HG02981 (cell line): Measurements from ENCODE around the gene MORC2.

ENCODE experiments used
- ATAC-seq: cut with Tn5 transposase; IDR thresholded peaks from one replicate; pipeline ENCODE4 v1.9.1; 2021; ENCODE audit warnings: mild to moderate bottlenecking, moderate library complexity; ENCODE audit not compliant: unreplicated experiment

The MORC2 gene

DNA sequence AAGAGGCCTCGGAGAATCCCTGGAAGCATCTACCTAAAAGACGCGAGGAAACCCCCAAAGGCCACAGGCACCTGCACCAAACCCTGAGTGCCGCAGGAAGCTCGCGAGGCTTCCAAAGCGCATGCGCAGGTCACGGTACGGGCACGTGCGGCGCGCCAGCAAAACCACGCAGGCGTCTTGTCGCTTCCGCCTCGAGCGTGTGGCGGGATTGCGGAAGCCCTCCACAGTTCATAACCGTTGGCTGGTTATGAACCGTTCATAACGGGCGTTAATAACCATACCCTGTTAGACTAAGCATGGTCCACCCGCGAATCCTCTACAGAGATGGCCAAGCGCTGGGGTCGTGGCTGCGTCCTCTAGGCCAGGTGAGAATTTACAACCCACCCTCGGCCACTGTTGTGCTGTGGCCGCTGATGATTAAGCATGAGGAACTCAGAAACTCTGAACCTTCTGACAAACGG is 46.4 kb downstream of the MORC2 start:
- ATAC-seq: peak; percentile 66

DNA sequence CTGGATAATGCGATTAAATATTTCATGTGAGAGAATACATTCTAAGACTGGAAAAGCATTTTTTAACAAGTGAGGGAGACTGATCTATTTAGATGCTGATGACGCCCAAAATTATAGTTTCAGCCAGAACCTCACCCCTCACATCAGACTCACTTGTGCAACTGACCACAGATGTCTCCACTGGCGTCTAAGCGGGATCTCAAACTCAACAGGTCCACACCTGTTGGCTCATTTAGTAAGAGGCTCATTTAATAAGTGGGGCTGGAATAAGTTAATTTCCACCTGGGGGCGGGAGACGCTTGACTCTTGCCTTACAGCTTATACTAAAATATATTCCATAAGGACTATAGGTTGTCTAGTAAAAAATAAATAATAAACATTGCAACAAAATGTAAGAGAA is 47.5 kb downstream of the MORC2 start:
- no peak for ATAC-seq

DNA sequence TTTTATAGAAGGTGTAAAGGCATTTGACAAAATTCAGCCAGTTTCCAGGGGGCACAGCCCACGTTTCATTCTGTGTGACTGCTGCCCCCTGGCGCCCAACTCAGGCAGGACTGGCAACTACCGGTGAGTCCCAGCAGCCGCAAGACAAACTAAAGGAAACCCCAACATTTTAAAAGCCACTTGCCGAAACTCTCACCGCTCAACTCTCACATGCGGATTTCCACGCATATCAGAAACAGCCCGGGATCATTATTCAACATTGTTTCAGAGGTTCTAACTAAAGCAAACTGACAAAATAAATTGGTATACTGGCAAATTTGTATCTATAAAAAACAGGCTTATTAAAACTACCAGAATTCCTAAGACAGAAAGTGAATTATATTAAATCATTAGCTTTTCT is 48.2 kb downstream of the MORC2 start:
- no peak for ATAC-seq

DNA sequence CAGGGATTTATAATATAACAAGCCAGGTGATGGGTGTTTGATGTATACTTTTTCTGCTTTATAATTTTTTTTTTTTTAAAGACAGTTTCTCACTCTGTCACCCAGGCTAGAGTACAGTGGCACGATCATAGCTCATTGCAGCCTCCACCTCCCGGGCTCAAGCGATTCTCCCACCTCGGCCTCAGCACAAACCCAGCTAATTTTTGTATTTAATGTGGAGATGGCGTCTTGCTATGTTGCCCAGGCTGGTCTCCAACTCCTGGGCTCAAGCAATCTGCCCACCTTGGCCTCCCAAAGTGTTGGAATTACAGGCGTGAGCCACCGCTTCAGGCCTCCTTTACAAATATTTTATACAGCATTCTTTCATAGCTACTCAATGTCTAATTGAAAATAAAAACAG is 48.6 kb downstream of the MORC2 start:
- no peak for ATAC-seq

DNA sequence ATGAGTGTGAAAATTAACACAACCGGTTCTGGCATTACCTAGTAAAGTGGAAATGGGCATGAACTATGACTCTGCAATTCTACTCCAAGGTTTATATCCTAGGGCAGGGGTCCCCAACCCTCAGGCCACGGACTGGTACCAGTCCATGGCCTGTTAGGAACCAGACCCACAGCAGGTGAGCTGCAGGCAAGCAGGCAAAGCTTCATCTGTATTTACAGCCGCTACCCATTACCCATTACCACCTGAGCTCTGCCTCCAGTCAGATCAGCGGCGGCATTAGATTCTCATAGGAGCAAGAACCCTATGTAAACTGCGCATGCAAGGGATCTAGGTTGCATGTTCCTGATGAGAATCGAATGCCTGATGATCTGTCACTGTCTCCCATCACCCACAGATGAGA is 49.8 kb downstream of the MORC2 start:
- no peak for ATAC-seq

DNA sequence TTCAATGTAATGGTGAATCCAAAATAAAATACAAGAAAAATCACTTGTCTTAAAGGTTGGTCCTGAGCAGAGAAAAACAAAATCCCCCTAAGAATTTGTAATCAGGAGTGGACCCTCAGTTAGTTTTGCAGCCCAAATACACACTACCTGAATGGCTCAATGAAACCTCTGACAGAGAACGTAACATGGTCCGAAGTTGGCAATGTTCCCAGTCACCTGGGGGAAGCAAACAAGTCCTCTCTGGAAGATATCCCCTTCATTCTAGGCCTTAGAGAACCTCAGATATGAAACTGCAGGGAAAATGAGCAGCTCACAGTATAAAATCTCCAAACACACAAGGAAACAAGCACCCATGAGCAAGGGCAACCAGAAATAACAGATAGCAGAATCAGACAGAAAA is 58.2 kb downstream of the MORC2 start:
- ATAC-seq: no peak

DNA sequence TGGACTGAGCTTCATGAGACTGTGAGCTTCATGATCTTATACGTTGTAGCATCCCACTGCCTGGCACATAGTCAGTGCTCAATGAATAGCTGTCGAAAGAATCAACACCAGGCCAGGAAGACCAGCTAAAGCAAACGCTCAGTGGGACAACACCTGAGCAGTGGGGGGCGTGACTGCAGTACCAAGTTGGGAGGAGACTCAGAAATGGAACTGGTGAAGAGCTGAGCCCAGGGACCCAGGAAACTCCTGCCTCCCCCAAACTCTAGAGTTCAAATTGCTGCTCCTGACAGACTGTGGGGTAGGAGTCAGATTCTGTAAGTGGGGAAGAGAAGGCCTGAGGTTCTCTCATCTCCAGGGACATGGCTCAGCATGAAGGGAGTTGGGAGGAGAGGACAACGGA is 59.3 kb downstream of the MORC2 start:
- ATAC-seq: no peak

DNA sequence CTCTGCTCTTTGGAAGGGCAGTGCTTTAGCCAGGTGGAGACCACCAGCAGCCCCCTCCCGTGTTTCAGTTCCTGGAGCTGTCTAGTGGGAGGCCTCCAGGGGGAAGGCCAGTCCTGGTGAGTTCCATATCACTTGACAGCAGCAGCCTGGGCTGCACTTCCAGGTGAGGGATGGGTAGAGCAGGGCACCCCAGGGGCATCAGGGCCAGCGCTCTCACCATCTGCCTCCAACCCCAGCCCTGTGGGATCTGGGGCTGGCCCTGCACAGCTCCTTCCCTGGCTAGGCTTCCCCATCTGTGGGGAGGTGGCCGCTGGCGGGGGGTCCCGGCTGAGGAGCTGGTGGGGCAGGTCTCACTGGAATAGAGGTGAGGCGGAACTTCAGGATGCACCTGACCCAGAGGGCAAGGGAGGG is 60.5 kb downstream of the MORC2 start:
- ATAC-seq: no peak

DNA sequence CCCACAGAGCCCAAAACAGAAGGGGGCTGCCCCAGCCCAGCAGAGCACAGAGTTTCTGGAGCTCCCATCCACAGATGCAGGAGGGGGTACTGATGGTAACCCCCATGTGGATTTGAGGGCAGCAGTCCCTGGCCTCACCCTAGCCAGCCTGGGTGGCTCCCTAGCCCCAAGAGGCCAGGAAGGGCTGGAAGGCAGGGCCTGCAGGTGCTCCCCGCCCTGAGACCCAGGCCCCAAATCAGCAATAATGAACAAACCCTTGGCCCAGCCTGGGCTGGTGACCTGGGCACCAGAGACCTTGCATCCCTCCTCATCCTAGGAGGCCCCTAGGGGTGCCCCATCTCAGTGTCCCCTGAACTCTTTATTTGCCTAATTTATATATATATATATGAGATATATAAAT is 61.6 kb downstream of the MORC2 start:
- ATAC-seq: no peak

DNA sequence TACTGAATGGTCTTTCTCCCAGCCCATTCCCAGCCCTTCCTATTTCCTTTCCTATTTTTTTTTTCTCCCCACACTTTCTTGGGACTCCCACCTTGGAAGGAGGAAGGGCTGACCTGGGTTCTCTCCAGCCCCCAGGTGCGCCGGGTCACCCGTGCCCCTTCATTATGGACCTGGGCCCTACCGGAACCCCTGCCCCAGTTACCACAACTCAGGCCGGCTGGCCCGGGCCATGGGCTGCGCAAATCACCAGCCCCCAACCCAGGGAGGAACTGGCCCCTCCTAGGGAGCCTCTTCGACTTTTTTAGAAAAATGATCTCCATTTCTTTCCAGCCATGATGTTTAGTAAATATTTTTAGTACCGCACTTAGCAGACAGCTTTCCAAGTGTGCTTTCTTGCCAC is 62.2 kb downstream of the MORC2 start:
- ATAC-seq: no peak

DNA sequence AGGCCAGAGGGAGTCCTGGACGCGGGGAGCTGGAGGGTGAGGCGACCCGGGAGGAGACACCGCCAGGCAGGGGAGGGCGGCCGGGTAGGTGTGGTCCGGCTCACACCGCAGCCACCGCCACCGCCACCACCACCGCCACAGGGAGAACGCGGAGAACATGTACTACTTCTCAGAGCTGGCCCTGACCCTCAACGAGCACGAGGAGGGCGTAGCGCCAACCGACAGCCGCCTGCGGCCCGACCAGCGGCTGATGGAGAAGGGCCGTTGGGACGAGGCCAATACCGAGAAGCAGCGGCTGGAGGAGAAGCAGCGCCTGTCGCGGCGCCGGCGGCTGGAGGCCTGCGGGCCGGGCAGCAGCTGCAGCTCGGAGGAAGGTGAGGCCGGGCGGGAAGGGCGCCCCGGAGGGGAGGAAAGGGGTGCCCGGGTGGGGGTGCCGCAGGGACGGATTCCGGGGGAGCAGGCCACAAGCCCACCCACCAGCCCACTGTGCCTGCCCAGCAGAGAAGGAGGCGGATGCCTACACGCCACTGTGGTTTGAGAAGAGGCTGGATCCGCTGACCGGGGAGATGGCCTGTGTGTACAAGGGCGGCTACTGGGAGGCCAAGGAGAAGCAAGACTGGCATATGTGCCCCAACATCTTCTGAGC is 62.8 kb downstream of the MORC2 start:
- ATAC-seq: no peak

DNA sequence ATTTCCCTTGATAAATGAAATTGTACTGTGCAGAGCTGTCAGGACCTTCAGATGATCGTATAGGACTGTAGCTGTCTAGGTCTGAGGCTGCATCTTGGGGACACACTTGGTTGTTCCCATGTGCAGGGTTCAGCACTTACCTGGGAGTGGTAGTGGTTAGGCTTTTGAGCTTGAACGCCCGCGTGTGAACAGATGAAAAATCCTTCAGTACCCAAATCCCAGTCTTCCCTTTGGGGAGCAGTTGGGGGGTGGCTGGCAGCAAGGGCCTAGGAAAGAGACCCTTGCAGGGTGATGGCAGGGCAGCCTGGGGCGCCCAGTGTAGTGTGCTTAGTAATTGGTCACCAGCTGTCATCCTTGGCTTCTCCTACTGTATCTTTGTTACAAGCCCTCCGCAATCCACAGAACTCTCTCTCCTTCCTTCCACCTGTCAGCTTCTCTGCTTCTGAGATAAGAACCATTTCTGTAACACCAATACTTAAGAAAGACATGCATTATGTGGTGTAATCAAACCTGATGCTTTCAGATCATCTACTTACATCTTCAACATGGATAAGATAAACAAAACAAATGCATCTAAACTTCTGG is 64.6 kb downstream of the MORC2 start:
- no peak for ATAC-seq

DNA sequence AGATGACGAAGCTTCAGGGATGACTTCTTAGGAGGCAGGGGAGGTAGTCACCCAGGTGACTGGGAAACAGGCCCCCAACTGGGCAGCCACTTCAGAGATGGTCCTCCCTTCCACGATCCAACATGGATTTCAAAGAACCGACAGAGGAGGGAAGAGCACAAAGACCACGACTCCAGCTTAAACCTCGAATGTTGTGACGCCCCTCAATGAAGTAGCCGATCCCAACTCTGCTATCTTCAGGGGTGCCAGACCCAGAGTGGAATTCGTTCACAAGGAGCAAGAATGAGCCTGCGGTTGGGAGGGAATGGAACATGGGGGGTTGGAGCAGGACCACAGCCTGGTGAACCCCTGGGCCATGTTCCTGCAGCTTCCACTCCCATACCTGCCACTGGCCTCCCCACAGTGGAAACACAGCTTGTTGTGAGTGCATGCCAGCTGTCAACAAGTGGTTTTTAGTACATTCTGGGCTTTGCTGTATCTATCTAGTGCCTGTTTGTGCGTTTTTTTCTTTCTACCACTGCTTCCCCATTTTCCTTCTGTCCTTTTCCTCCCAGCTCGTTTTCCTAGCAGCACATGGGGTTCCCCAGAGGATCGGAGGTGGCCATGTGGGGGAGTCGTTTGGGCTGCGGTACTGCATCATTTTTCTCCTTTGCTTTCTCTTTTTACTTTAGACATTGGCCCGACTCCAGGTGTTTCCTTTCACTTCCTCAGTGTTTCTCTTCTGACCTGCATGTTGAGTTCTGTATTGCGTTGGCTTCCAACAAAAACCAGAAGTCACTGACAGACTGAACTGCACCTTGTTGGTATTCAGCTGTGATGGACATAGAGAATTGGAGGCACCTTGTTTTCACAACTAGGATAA is 65.8 kb downstream of the MORC2 start:
- no peak for ATAC-seq

DNA sequence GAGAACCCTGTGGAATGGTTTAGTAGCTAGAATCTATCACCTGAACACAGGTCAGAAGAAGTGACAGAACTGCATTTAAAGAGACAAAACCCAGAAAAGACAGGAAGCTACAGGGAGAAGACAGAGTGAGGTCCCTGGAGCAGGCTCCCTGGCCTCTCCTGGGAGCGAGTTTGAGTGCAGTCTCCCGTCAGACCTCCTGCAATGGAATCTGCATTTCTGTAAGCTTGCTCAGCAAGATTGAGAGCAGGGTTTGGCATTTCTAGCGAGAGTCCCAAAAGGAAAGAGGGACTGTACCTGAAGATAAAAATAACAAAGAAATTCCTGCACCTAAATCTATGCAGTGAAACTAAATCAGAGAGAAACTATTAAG is 74.2 kb downstream of the MORC2 start:
- no peak for ATAC-seq

DNA sequence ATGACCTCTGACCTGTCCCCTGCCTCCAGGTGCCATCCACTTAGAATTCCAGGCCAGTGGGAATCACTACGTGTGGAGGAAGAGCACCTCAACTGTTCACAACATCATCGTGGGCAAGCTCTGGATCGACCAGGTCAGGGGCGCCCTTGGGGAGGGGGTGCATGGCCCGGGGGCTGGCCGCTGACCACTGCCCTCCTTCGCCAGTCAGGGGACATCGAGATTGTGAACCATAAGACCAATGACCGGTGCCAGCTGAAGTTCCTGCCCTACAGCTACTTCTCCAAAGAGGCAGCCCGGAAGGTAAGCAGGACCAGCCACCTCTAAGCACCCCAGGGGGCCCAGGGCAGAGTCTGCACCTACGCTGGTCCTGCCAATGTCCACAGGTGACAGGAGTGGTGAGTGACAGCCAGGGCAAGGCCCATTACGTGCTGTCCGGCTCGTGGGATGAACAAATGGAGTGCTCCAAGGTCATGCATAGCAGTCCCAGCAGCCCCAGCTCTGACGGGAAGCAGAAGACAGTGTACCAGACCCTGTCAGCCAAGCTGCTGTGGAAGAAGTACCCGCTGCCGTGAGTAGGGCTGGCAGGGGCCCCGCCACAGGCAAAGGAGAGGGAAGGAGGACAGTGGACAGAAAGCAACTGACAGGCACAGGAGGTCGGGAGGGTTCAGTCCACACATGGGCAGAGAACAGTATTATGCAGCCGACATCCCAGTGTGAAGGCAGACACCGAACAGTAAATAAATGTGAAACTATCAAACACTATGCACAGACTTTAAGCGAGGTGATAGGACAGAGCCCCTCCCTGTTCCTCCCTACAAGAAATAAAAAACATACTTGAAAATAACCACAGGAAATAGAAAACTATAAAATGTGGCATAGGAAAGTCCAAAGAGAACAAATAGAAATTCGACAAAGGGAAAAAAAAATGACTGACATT is 74.9 kb downstream of the MORC2 start:
- no peak for ATAC-seq

DNA sequence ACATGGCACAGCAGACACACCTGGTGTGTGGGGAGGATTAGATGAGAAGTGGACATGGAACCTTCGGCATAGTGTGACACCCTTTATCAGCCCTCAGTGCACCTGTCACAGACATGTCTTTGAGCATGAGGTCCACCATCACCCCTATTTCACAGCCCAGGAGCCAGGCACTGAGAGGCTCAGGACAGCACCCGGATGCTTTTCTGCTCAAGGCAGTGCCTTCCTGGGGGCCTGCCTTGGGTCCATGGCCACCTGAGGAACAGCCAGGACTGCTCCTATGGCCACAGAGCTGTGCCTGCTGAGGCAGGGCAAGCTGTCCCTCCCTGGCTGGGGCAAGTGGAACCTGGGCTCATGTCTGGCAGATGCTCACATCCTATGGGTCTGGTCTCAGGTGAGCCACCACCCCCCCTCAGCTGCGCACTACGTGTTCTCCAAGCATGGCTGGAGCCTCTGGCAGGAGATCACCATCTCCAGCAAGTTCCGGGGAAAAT is 75.8 kb downstream of the MORC2 start:
- ATAC-seq: no peak

DNA sequence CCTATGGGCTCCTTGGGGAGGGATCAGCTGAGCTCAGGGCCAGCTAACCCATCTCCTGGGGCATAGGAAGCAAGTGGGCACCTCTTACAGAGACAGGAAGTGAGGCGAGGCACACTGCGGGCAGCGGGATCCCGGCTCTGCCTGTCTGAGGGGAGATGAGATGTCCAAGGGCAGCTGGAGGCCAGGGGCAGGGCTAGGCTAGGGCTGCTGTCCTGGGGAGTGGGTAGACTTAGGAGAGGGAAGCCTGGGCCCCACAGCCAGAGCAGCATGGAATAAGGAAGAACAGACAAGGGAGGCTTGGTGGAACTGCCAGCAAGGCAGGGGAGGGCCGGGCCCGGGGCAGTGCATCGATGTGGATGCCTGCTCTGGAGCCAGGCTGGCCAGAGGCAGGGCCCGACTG is 76.3 kb downstream of the MORC2 start:
- no peak for ATAC-seq

DNA sequence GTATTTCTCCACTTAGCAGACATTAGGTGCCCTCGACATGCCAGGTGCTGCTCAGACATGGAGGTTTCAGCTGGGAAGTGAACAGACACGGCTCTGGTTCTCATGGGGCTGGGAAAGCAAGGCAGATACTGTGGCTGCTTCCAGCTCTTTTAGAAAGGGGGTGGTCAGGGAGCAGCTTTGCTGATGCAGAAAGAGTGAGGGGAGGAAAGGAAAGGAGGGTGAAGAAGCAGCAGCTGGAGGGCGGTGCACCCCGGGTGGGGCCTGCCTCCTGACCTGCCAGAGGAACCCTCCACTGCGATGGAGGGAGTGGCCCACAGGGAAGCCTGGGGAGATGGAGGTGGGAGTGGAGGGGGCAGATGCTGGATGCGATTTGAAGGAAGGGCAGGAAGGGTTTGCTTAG is 76.8 kb downstream of the MORC2 start:
- no peak for ATAC-seq

DNA sequence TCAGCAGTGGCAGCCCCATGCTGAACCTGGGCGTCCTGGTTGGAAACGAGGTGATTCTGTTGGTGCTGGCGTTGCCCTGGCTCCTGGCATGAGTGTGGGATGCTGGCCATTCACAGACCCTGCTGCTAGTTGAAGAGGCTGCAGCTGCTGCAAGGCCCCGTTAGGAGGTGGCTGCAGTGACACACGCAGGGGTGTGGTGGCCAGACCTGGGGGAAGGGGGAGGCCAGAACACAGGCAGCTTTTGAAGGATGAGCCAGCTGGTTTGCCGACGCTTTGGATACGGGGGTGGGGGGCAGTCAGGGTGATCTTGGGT is 77.2 kb downstream of the MORC2 start:
- no peak for ATAC-seq

DNA sequence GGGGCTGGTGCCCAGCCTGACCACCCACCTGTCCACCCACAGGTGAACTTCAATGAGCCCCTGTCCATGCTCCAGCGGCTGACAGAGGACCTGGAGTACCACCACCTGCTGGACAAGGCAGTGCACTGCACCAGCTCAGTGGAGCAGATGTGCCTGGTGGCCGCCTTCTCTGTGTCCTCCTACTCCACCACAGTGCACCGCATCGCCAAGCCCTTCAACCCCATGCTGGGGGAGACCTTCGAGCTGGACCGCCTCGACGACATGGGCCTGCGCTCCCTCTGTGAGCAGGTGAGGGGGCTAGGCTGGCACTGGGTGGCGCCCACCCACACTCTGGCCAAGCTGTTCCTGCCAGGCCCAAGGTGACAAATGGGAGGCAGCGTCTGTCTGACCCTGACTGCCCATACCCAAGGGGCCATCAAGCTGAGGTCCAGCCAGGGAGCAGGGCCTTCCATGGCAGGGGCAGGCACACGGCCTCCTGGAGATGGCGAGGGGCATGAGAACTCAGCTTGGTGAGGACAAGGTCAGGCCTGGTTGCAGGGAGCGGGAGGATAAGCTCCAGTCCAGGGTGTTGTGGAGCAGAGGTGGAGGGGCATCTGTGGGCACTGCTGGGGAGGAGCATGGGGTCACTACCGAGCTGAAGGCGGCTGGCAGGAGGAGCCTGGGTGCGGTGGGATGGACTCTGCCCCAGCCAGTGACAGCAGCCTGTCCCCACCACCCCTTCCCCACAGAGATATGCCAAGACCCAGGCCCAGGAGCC is 77.7 kb downstream of the MORC2 start:
- ATAC-seq: no peak
